Body of pancreas (tissue), 4 donors: Measurements from ENCODE around the gene KRTAP10-2.

Experiments
- POLR2A ChIP-seq, 3 donors: fragments of 450-650 bp; IDR thresholded peaks; one replicate each; pipeline ENCODE4 v1.6.1; 2016; ENCODE audit warnings: antibody characterized with exemption in 3 of 3, mild to moderate bottlenecking in 2 of 3
- TF ChIP-seq, protein P1 (sequence below), 7 experiments: fragments of 450-650 bp in 4 of 7; fragments of 200-600 bp in 3 of 7; sonication (generic) in 3 of 7; IDR thresholded peaks; one replicate each; pipeline ENCODE4 v1.5.1; 2016 to 2019; ENCODE audit warnings: antibody characterized with exemption in 7 of 7

DNA sequence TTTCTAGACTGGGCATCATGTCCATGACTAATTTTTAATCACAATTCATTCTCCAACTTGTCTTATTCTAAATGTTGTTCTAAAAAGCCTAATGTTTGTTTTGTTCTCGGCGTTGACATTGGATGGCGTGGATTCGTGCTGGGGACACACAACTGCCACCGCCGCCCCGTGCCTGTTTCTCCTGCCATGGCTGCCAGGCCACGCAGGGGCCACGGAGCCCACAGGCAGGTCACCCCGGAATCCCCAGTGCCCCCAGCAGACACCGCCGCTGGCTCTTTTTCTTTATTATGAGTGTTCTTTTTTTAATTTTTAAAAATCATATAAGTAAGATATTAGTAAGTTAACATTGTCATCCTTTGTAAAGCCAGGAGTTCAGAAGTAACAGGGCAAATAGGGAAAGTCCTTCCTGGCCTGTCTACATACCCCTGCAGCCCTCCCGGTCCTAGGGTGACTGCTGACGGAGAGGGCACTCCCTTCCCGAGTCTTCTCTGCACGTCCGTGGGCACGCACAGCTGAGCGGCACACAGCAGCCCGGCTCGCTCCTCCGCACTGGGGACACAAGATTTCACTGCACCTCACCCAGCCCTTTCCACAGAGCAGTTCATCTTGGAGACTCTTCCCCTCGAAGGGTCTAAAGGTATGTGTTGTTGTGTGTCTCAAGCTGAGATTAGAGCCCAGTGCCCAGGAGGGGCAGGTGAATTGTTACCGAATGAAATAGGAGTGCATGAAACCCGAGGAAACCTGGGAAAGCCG, 43.5 kb downstream of the KRTAP10-2 start:
- TF ChIP-seq, protein P1, sequence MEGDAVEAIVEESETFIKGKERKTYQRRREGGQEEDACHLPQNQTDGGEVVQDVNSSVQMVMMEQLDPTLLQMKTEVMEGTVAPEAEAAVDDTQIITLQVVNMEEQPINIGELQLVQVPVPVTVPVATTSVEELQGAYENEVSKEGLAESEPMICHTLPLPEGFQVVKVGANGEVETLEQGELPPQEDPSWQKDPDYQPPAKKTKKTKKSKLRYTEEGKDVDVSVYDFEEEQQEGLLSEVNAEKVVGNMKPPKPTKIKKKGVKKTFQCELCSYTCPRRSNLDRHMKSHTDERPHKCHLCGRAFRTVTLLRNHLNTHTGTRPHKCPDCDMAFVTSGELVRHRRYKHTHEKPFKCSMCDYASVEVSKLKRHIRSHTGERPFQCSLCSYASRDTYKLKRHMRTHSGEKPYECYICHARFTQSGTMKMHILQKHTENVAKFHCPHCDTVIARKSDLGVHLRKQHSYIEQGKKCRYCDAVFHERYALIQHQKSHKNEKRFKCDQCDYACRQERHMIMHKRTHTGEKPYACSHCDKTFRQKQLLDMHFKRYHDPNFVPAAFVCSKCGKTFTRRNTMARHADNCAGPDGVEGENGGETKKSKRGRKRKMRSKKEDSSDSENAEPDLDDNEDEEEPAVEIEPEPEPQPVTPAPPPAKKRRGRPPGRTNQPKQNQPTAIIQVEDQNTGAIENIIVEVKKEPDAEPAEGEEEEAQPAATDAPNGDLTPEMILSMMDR (IDR thresholded peaks at IDR 0.05) = no peak
- TF ChIP-seq POLR2A (IDR thresholded peaks at IDR 0.05) = no peak
